Activated CD4-positive, alpha-beta T cell treated with anti-CD3 and anti-CD28 coated beads, Interleukin-2, Interleukin-4, amounts not matched to agents 100 ng/mL and 50 ng/mL, durations not matched to agents 16 hours and 8 hours (primary cell): ENCODE measurements around the gene ZFYVE27.
A peak's percentile ranks its signal among the peaks of the same experiment; 100 is the strongest.
"Not testable (repeated sequence)": the region's sequence is repeated elsewhere in the genome, so short reads cannot be mapped to it uniquely, and the experiment has no call there.

Experiments used
- DNase-seq: peaks from one replicate; pipeline ENCODE4 v3.0.0-alpha.2; 2020; ENCODE audit warnings: low spot score

ZFYVE27 gene, protein sequence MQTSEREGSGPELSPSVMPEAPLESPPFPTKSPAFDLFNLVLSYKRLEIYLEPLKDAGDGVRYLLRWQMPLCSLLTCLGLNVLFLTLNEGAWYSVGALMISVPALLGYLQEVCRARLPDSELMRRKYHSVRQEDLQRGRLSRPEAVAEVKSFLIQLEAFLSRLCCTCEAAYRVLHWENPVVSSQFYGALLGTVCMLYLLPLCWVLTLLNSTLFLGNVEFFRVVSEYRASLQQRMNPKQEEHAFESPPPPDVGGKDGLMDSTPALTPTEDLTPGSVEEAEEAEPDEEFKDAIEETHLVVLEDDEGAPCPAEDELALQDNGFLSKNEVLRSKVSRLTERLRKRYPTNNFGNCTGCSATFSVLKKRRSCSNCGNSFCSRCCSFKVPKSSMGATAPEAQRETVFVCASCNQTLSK

DNA sequence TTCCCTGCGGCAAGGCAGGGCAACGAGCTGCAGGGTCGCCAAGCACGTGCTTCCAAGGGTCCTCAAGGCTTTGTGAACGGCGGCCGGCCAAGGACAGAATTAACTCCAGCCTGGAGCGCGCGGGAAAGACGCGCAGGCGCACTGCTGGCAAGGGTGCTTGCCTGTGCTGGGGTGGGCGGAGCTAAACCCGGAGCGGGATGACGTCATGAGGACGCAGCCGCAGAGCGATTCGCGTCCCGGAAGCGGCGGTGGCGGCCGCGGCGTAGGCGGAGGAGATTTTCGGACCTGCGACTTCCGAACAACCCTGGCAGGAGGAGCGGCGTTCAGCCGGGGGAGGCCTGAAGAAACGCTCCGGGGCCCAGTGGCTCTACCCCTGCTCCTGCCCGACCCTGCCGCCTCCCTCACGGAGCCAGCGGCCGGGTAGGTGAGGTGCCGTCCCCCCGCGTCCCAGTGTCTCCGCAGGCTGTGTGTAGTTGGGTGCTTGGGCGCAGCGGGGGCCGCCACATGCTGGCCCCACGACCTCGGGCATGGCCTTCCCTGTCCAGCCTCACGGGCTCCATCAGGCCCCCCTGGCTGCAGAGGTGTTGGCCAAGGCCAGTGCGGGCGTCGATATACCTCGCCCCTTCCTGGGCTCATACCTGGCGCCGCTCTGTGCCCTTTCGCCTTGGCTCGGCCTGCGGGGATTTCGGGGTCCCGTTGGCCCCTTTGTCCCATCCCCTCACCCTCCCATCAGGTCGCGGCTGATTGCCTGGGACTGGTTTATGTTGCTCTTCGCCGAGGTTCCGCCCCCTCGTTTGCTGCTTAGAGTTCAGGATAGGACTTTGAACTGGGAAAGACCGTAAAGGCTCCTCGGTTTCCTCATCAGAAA lies at the start of gene ZFYVE27:
Gene ZFYVE27, plus strand, starts transcription at position 227 of the 868 bp plus-strand sequence. CDS start 1,350 bp downstream, outside the sequence.
- DNase-seq = peak; percentile 97

DNA sequence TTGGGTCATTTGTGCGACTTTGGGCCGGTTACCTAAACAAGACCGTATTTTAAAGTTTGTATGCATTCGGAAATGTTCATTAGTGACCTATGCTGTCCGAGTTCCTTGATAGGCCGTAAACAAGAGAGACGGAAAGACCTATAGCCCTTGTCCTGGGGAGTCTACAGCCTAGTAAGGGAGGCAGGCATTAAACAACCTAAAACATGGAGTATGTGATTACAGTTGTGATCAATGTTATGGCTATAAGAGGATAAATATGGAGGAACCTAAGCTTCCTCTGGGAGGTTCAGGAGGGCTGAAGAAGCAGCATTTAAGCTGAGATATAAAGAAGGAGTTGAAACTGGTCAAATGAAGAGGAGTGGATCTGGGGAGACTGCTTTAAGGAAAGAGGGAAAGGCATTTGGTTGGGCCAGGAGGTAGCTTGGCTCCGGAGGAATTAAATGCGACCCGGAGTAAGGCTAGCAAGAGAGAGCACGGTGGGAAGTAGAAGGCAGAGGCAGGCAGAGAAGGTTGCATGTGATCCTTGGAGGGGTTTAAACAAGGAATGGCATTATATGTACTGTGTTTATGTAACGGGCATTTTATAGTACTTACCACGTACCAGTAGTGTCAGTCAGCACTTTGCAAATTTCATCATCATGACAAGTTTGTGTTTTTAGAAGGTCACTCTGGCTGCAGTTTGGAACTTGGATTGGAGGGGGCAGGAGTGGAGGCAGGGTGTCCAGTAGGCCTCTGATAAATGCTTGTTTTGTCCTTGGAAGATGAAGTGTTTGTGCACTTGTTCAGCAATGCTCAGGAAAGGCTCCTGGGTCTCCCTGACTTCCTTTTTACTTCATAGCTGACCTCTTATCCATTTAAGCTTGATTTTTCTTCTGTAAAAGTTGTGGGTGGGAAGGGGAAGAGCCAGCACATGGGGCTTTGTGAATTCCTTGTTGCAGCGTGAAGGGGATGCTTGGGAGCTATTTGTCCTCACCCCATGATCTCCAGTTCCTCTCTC lies 48.8 kb upstream of the ZFYVE27 start:
- no peak for DNase-seq

DNA sequence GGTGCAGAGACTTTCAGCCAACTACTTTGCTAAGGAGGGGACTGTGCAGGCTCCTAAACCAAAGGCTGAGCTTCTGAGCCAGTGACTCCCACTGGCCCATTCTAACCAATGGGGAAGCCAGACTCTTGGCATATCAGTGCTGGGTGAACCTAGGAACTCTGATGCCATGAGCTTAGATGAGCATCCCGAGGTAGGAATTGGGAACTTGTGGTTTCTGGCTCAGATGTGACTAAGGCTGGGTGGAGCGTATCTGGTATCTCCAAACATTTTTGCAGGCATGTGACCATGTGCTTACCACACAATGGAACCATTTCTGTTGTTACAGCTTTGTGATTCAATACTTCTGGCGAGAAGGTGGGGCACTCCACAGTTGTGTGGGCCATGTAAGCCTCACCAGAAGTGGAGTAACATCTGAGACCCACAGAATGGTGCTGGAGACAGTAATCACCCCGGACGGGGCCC lies 47.3 kb upstream of the ZFYVE27 start:
- DNase-seq = no peak

DNA sequence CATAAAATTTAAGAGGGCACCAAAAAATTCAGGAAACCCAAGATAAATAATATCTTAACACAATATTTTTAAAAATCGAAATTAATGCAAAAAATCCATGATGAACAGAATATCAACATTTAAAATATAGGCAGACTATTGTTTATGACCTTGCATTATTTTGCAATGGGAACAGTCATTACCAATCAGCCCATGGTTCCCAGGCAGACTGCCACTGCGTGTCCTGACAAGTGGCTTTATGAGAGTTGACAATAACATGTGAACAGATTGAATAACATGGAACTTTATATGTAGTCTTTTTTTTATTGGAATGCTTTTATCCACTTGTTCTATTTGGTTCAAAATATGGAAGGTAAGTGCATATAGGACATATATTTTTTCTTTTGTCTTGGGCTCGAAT lies 46.8 kb upstream of the ZFYVE27 start:
- no peak for DNase-seq

DNA sequence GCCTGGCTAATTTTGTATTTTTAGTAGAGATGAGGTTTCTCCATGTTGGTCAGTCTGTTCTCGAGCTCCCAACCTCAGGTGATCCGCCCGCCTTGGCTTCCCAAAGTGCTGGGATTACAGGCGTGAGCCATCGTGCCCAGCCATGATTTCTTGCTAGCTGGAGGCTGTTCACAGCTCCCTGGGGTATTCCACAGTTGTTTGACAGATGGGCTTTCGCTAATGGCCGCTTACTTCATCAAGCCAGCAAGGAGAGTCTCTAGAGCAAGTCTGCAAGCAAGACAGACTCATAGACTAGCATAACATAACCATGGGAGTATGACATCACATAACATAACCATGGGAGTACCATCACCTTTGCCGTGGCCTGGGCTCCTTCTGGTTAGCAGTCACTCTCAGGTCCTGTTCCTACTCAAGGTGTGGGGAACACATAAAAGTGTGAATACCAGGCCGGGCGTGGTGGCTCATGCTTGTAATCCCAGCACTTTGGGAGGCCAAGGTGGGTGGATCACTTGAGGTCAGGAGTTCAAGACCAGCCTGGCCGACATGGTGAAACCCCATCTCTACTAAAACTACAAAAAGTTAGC lies 38.8 kb upstream of the ZFYVE27 start:
- DNase-seq = not testable (repeated sequence)

DNA sequence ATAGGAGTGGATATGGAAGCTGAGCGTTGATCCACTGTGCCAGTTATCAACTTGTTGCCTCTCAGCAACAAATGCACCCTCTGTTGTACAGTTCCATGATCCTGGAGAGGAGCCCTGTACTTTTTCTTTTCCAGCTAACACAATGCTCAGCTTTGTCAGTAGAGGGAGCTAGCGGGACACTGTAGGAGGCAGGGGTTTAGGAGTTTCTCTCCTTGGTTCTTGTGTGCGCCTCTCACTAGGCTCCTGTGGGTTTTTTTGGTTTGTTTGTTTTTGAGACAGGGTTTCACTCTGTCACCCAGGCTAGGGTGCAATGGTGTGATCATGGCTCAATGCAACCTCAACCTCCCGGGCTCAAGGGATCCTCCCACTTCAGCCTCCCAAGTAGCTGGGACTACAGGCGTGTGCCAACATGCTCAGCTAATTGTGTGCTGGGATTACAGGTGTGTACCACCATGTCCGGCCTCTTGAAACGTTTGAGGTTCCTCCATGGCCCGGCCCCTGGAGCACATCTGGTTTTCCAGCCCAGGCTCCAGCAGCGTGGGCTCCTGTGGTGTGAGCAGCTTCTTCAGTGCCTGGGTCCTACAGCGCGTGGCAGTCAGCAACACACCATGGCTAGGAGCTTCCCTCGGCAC lies 35.4 kb upstream of the ZFYVE27 start:
- DNase-seq = peak; percentile 73

DNA sequence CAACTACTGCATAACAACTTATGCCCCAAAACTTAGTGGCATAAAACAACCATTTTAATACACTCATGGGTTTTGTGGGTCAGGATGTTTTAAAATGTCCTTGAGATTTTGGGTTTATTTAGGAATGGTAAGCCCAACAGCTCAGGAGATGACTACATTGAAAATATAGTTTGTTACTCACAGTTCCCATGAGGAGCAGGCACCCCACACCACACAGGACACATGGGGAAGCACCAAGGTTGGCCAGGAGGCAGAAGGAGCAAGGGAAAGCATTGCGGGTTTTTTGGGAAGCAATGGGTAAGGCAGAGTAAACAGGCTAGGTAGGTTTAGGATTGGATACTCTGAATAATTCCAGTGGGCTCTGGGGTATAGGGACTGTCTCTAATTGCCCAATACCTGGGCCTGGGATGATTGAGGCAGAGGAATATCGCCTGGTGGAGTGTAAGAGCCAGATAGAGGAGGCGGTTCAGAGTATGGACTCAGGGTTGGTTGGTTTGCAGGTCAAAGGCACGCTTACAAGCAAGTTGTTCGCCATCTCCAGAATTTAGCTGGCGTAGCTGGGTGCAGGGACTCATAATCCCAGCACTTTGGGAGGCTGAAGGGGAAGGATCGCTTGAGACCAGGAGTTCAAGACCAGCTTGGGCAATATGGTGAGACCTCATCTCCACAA lies 33.4 kb upstream of the ZFYVE27 start:
- no peak for DNase-seq

DNA sequence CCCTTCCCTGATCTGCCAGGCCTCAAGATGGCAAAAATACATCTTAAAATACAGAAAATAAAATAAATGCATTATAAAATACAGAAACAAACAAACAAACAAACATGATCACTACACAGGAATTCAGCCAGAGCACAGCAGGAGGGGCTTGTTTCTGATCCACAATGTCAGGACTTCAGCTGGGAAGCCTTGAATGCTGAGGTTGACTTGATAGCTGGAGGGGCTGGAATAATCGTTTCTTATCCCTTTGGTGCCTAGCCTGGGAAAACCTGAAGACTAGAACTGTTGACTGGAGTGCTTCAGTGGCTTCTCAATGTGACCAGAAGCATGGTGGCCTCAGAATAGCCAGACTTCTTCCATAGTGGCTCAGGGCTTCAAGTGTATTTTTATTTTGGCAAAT lies 32.6 kb upstream of the ZFYVE27 start:
- DNase-seq = no peak

DNA sequence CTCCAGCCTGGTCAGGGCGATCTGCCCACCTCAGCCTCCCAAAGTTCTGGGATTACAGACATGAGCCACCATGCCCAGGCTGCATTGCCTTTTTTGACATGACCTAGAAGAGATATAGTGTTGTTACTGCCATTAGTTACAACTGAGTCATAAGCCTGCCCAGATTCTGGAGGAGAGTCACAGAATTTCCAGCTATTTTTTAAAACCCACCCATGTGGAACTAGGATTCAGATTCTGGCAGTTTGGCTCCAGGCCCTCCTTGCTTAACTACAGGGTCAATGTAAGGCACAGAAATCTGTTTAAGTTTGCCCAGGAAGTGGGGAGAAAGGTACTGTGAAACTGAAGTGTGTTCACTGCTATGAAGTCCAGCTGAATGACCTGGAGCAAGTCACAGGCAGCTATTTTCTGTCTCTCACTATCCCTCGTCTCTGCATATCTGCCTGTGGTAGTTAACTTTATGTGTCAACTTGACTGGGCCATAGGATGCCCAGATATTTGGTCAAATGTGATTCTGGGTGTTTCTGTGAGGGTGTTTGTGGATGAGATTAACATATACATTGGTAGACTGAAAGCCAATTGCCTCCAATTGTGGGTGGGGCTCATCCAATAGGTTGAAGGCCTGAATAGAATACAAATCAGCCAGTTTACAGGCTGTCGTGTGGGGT lies 31.8 kb upstream of the ZFYVE27 start:
- DNase-seq = no peak

DNA sequence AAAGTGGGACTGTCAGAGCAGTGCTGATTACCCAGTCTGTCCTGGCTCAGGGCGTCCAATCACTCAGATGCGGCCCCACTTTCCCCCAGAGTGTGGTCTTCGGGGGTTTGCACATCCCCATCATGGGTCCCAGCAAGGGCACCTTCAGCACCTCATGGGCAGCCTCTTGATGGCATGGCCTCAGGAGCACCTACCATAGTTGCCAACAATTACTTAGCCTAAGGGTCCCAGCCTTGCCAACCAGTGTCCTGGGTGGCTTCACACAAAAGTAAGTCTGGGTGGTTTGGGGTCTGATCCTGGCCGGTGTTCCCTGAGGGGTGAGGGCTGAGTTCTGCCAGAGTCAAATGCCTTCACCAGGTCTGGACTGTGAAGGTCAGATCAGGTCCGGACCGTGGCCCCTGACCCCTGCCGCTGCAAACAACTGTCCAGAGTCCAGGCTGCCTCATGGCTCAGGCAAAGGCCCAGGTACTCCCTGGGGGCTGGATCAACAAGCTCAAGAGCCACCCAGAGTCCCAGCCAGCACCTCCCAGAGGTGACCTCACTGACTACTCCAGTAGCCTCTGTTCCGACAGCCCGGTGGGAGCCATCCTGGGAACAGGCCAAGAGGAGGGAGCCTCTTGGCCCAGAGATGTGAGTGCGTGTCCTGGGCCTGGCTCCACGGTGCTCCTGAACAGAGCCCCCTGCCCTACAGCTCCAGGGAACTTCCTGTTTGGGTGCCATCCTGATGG lies 29.6 kb upstream of the ZFYVE27 start:
- DNase-seq = no peak

DNA sequence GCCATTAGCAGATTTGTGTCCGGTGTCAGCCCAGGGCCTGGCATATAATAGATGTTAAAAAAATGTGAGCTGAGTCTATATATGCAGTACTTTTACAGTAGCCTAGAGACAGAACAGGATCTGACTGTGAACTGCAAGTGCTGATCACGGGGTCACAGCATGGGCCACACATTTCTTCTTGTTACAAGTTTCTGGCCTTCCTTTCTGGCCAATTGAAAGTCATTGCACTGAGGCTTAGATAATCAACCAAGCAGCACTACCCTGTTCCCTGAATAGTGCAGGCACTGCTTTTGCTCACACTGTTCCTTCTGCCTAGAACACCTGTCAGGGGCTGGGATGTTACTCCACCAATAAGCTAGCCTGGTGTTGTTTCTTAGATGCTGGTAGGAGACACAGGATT lies 28.8 kb upstream of the ZFYVE27 start:
- DNase-seq = no peak

DNA sequence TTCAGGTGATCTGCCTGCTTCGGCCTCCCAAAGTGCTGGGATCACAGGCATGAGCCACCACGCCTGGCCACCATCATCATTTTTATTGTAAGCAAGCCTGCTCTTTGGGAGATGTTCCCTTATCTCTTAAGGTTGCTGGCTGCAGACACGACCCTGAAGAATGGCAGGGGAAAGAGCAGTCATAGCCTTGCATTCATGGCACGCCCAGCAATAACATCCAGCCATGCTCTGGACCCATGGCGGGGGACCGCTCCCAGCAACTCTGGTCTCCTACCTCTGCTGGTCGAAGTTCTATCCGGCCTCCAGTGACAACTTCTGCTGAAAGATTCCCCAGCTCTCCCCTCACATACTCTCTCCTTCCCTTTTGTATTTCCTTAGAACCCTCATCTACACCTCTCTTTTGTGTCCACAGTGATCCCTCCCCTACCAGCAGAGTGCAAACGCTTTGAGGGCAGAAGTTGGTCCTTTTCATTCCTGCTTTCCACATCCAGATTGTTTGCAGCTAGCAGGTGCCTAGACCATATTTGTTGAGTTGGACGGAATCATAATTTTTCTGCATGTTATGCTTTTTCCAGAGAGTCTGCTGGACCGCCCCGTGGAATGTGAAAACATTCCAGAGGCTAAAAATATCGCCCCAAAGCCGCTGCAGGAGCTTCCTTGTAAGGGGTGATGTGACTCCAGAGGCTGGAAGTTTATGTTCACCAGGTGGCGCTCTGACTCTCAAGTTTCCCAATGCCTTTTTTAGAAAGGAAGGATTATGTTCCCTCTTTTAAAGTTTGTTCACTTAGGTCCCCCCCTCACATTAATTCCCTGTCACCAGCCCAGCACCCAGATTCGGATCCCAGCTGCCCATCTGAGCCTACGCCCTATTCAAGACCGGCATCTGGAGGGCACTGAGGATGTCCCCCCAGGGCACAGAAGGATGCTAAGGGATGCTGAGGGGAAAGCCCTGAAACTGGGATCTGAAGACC lies 27.7 kb upstream of the ZFYVE27 start:
- DNase-seq = no peak

DNA sequence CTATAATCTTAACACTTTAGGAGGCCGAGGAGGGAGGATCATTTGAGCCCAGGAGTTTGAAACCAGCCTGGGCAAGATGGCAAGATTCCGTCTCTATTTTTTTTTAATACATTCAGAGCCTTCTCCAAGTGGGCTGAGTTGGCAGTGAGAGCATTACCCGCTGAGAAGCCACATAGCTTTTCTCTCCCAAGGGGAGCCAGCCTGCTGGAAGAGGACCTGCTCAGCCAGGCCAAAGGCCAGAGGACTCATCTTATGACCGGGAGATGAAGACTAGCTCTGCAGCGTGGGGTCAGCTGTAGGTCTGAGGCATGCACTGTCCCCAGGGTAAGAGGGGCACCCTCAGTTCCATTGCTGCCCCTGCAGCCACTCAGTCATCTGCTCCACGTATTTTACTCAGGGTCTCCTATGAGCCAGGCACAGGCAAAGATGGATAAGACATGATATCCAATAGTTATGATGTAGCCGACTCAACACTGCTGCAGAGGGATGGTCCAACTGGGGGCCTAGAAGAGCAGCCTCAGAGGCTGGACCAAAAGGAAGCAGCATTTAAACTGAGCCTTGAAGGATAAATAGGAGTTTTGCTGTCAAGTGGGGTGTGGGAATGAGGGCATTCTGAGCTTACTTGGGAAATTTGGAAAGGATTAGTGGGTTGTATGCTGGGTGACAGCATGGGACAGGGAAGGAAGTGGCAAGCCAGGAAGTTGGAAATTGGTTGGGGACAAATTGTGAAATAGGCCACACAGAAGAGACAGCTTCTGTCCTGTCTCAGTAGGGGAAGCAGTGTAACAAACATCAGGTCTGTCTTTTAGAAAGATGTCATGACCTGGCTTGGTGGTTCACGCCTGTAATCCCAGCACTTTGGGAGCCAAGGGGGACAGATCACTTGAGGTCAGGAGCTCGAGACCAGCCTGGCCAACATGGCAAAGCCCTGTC lies 25.0 kb upstream of the ZFYVE27 start:
- DNase-seq = no peak

DNA sequence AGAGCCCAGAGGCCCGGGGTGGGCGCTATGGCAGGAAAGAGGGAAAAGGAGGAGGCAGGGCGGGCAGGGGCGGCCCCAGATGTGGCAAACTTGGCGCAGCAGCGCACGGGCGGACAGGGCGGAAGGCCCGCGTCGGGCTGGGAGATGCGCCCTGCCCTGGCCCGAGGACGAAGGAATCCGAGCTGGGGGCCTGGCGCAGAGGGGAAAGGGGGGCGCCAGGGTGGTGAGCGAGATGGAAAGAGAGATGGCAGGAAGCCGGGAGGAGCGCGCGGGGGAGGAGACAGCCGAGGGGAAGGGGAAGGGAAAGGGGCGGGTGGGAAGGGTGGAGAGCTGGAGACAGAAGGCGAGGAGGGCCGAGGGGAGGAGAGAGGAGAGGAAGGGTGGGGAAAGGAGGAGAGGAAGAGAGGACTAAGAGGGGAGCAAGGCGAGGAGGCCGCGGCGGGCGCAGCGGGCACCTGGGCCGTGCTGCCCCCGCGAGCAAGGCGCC lies 23.5 kb upstream of the ZFYVE27 start, which contains the start of gene MARVELD1:
Gene MARVELD1, plus strand, starts transcription at position 392 of the 487 bp plus-strand sequence. CDS start 147 bp downstream, outside the sequence.
- no peak for DNase-seq

DNA sequence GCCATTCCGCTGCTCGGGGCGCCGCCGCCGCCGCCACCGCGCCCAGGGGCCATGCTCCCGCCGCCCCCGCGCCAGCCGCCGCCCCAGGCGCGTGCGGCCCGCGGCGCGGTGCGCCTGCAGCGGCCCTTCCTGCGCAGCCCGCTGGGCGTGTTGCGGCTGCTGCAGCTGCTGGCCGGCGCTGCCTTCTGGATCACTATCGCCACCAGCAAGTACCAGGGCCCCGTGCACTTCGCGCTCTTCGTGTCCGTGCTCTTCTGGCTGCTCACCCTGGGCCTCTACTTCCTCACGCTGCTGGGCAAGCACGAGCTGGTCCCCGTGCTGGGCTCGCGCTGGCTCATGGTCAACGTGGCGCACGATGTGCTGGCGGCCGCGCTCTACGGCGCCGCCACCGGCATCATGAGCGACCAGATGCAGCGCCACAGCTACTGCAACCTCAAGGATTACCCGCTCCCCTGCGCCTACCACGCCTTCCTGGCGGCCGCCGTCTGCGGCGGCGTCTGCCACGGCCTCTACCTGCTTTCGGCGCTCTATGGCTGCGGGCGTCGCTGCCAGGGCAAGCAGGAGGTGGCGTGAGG lies 23.0 kb upstream of the ZFYVE27 start:
- peak; percentile 49 for DNase-seq
